SU-DHL-6 (cell line): ENCODE measurements around the gene DLG2.

Source experiments
- H2AFZ ChIP-seq: fragments of 200-600 bp; sonication (generic); 2 replicates; pipeline ENCODE4 v1.6.1; 2014; ENCODE audit warnings: low read depth, mild to moderate bottlenecking, moderate library complexity, mixed read lengths, antibody characterized with exemption, low read length; ENCODE audit not compliant: severe bottlenecking
- H3F3A ChIP-seq: fragments of 200-600 bp; shearing (Covaris generic); 2 replicates; pipeline ENCODE4 v1.6.0; 2016; ENCODE audit warnings: antibody characterized with exemption, mild to moderate bottlenecking; ENCODE audit not compliant: insufficient read depth
- H3K27ac ChIP-seq: fragments of 200-600 bp; sonication (generic); 2 replicates; pipeline ENCODE4 v1.5.1; 2016; ENCODE audit warnings: low read depth, mild to moderate bottlenecking, low read length, moderate library complexity, mixed read lengths
- H3K27me3 ChIP-seq: fragments of 200-600 bp; sonication (generic), shearing (Covaris generic); 2 replicates; pipeline ENCODE4 v1.6.0; 2014; ENCODE audit warnings: mild to moderate bottlenecking, low read length
- H3K36me3 ChIP-seq: fragments of 200-600 bp; sonication (generic); 2 replicates; pipeline ENCODE4 v1.6.1; 2014; ENCODE audit warnings: mild to moderate bottlenecking, low read length, mixed read lengths
- H3K4me2 ChIP-seq: fragments of 300-600, 200-600 bp; shearing (Covaris generic), sonication (generic); 2 replicates; pipeline ENCODE4 v1.6.0; 2014; ENCODE audit warnings: low read length, low read depth, mild to moderate bottlenecking; ENCODE audit not compliant: poor library complexity, severe bottlenecking
- H3K4me3 ChIP-seq: fragments of 200-600 bp; sonication (generic); 2 replicates; pipeline ENCODE4 v1.5.1; 2014; ENCODE audit warnings: antibody characterized with exemption, low read length, mild to moderate bottlenecking, mixed read lengths; ENCODE audit not compliant: insufficient read depth, poor library complexity, severe bottlenecking
- H3K79me2 ChIP-seq: fragments of 200-600 bp; sonication (generic); 2 replicates; pipeline ENCODE4 v1.6.1; 2014; ENCODE audit warnings: mild to moderate bottlenecking, low read length, moderate library complexity; ENCODE audit not compliant: insufficient read depth
- H3K9ac ChIP-seq: fragments of 200-600 bp; sonication (generic); 2 replicates; pipeline ENCODE4 v1.7.0; 2014; ENCODE audit warnings: mild to moderate bottlenecking, low read length
- H3K9me2 ChIP-seq: fragments of 200-600 bp; sonication (generic); replicated peaks from 2 replicates; pipeline ENCODE4 v1.6.1; 2014; ENCODE audit warnings: low read length; ENCODE audit not compliant: insufficient read depth
- H3K9me3 ChIP-seq: fragments of 200-600 bp; sonication (generic); 2 replicates; pipeline ENCODE4 v1.6.1; 2014; ENCODE audit warnings: low read length, mixed read lengths; ENCODE audit not compliant: insufficient read depth
- H4K20me1 ChIP-seq: fragments of 200-600 bp; sonication (generic); 2 replicates; pipeline ENCODE4 v1.6.1; 2014; ENCODE audit warnings: low read depth, mild to moderate bottlenecking, antibody characterized with exemption, low read length, moderate library complexity, mixed read lengths
- EZH2phosphoT487 ChIP-seq: fragments of 200-600 bp; sonication (generic), shearing (Covaris generic); conservative IDR thresholded peaks from 2 replicates; pipeline ENCODE4 v1.6.1; 2018; ENCODE audit warnings: mild to moderate bottlenecking, antibody characterized with exemption, low read length, moderate library complexity, mixed read lengths
- TF ChIP-seq, protein P1 (sequence below): fragments of 200-600 bp; sonication (generic); IDR thresholded peaks from one replicate; pipeline ENCODE4 v1.5.1; 2017; ENCODE audit warnings: antibody characterized with exemption, mild to moderate bottlenecking, low read length, moderate library complexity; ENCODE audit not compliant: insufficient read depth, poor library complexity, severe bottlenecking

DLG2 gene

DNA sequence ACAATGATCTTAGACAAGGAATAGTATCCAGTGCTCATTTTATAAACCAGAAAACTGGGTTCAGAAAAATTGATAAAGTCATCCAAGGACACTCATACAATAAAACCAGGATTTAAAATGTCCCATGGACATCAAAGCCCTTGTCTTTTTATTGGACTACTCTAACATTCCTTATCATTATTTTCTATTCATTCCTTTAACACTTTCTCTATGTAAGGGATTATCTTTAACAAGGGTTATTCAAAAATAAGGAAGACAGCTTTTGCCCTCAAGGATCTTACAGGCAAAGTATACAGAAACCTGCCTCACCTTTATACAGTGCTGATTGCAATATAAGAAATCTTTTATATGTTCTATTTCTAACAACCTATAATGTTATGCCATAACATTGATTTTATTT, 790.8 kb downstream of the DLG2 start:
- TF ChIP-seq, protein P1, sequence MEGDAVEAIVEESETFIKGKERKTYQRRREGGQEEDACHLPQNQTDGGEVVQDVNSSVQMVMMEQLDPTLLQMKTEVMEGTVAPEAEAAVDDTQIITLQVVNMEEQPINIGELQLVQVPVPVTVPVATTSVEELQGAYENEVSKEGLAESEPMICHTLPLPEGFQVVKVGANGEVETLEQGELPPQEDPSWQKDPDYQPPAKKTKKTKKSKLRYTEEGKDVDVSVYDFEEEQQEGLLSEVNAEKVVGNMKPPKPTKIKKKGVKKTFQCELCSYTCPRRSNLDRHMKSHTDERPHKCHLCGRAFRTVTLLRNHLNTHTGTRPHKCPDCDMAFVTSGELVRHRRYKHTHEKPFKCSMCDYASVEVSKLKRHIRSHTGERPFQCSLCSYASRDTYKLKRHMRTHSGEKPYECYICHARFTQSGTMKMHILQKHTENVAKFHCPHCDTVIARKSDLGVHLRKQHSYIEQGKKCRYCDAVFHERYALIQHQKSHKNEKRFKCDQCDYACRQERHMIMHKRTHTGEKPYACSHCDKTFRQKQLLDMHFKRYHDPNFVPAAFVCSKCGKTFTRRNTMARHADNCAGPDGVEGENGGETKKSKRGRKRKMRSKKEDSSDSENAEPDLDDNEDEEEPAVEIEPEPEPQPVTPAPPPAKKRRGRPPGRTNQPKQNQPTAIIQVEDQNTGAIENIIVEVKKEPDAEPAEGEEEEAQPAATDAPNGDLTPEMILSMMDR: no peak
- no peak for TF ChIP-seq EZH2phosphoT487

GRCh38 chr11:84833488-84834088, 793.6 kb downstream of the DLG2 start:
- H3K9me2 ChIP-seq: no peaks in the 10 kb centered on the region
- TF ChIP-seq, protein P1: no peak
- H4K20me1 ChIP-seq: no peaks in the 10 kb centered on the region
- no peaks in the 10 kb centered on the region for H3K36me3 ChIP-seq
- H3K9me3 ChIP-seq: no peaks in the 10 kb centered on the region
- no peak overlapping the region for H3K9ac ChIP-seq
- H3K4me3 ChIP-seq: no peak overlapping the region
- no peak overlapping the region for H3K27ac ChIP-seq
- H3K27me3 ChIP-seq: no peaks in the 10 kb centered on the region
- no peaks in the 10 kb centered on the region for H3F3A ChIP-seq
- no peak overlapping the region for H3K4me2 ChIP-seq
- H2AFZ ChIP-seq: no peak overlapping the region
- no peaks in the 10 kb centered on the region for H3K79me2 ChIP-seq

More for the DNA sequence above, 790.8 kb downstream of the DLG2 start:
- no peaks in the 10 kb centered on the region for H3K27me3 ChIP-seq
- no peaks in the 10 kb centered on the region for H3K9me3 ChIP-seq
- no peak overlapping the region for H2AFZ ChIP-seq
- H3K27ac ChIP-seq: no peak overlapping the region
- no peak overlapping the region for H3K4me3 ChIP-seq
- H3K79me2 ChIP-seq: no peaks in the 10 kb centered on the region
- H3K4me2 ChIP-seq: no peak overlapping the region
- no peaks in the 10 kb centered on the region for H3K36me3 ChIP-seq
- no peak overlapping the region for H3K9ac ChIP-seq
- no peaks in the 10 kb centered on the region for H3F3A ChIP-seq
- H4K20me1 ChIP-seq: no peaks in the 10 kb centered on the region
- no peaks in the 10 kb centered on the region for H3K9me2 ChIP-seq

DNA sequence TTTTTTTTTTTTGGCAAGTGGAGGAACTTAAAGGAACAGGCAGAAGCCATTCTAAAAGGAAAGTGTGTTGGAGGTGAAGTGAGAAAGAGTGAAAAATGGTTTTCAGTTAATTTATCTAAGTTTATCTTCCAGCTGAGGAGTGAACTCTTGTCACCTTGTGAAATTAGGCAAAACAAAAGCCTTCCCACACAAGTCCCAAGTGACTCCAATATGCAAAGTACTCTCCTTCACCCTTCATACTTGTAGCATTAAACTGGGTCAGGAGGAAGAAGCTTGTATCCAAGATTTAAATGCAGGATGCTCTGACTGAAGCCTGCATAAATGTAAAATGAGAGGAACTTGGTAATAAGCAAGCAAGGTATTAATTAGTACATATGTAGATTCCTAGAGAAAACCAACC, 796.8 kb downstream of the DLG2 start:
- Histone ChIP-seq H2AFZ (no peak overlapping the region), H3K79me2 (no peaks in the 10 kb centered on the region), H4K20me1 (no peaks in the 10 kb centered on the region), H3K27ac (no peak overlapping the region), H3K36me3 (no peaks in the 10 kb centered on the region), H3K4me2 (no peak overlapping the region), H3K27me3 (no peaks in the 10 kb centered on the region), H3K9me3 (no peaks in the 10 kb centered on the region), H3K4me3 (no peak overlapping the region), H3K9ac (no peak overlapping the region), H3F3A (no peaks in the 10 kb centered on the region), H3K9me2 (no peaks in the 10 kb centered on the region)
- TF ChIP-seq, protein P1: no peak
- no peak for TF ChIP-seq EZH2phosphoT487
